ENCODE results near the gene HIVEP3. TPM values are rescaled to one million over a fixed set of nuclear protein-coding genes. Genes with fewer than 3 reads are reported as not detected.

Gene HIVEP3
- total RNA-seq, 1 donor from 2014 or later = 0.37 TPM

- peaks cover 2% of the 10 kb centered on the region for H3K27me3 Mint-ChIP-seq (ENCODE audit: insufficient read depth, low read depth)
- Histone ChIP-seq H3K4me1 (no peaks in the 10 kb centered on the region), H4K20me1 (ENCODE audit: low read depth) (no peaks in the 10 kb centered on the region), H3K27ac (no peak overlapping the region), H3K36me3 (no peaks in the 10 kb centered on the region), H2AFZ (replicated peaks) (no peak overlapping the region), H3F3A (ENCODE audit: low read depth) (no peaks in the 10 kb centered on the region), H3K4me3 (no peak overlapping the region), H3K79me2 (ENCODE audit: low read depth) (no peaks in the 10 kb centered on the region), H3K9me3 (ENCODE audit: low read depth) (no peaks in the 10 kb centered on the region), H3K9ac (no peak overlapping the region), H3K27me3 (no peaks in the 10 kb centered on the region), H3K4me2 (no peak overlapping the region)
- no peak overlapping the region for H3K4me3 Mint-ChIP-seq
- H3K36me3 Mint-ChIP-seq = no peaks in the 10 kb centered on the region
- DNase-seq (ENCODE audit: low spot score) = no peak
- peaks cover 6% of the 10 kb centered on the region for H3K9me3 Mint-ChIP-seq
- H3K27ac Mint-ChIP-seq = no peak overlapping the region
- TF ChIP-seq EZH2phosphoT487 (IDR thresholded peaks at IDR 0.05) (no peak), EZH2 (IDR thresholded peaks at IDR 0.05) (no peak), CTCF (IDR thresholded peaks at IDR 0.05) (no peak)
- H3K4me1 Mint-ChIP-seq = peaks cover 6% of the 10 kb centered on the region
Measured at GRCh38 chr1:41906943-41907342, 11.8 kb downstream of the HIVEP3 start.

GRCh38 chr1:41905093-41905675 lies 13.5 kb downstream of the HIVEP3 start:
- Histone ChIP-seq H4K20me1 (ENCODE audit: low read depth) (no peaks in the 10 kb centered on the region), H2AFZ (replicated peaks) (no peak overlapping the region), H3K4me1 (no peaks in the 10 kb centered on the region), H3K36me3 (no peaks in the 10 kb centered on the region), H3K27me3 (no peaks in the 10 kb centered on the region), H3K9ac (no peak overlapping the region), H3K4me2 (no peak overlapping the region), H3K9me3 (ENCODE audit: low read depth) (no peaks in the 10 kb centered on the region), H3K4me3 (no peak overlapping the region), H3K79me2 (ENCODE audit: low read depth) (no peaks in the 10 kb centered on the region), H3F3A (ENCODE audit: low read depth) (no peaks in the 10 kb centered on the region), H3K27ac (no peak overlapping the region)
- TF ChIP-seq EZH2phosphoT487 (IDR thresholded peaks at IDR 0.05) (no peak), CTCF (IDR thresholded peaks at IDR 0.05) (no peak), EZH2 (IDR thresholded peaks at IDR 0.05) (no peak)
- Mint-ChIP-seq H3K27ac (no peak overlapping the region), H3K27me3 (ENCODE audit: insufficient read depth, low read depth) (peaks cover 2% of the 10 kb centered on the region), H3K4me3 (no peak overlapping the region), H3K9me3 (no peaks in the 10 kb centered on the region), H3K36me3 (no peaks in the 10 kb centered on the region), H3K4me1 (peaks cover 18% of the 10 kb centered on the region)
- no peak for DNase-seq (ENCODE audit: low spot score)

- Histone ChIP-seq H3K79me2 (ENCODE audit: low read depth) (no peaks in the 10 kb centered on the region), H3K36me3 (no peaks in the 10 kb centered on the region), H2AFZ (replicated peaks) (no peak overlapping the region), H3K9ac (no peak overlapping the region), H3F3A (ENCODE audit: low read depth) (no peaks in the 10 kb centered on the region), H3K27me3 (no peaks in the 10 kb centered on the region), H3K4me3 (no peak overlapping the region), H3K9me3 (ENCODE audit: low read depth) (no peaks in the 10 kb centered on the region), H3K4me1 (no peaks in the 10 kb centered on the region), H3K27ac (no peak overlapping the region), H4K20me1 (ENCODE audit: low read depth) (no peaks in the 10 kb centered on the region), H3K4me2 (no peak overlapping the region)
- no peak overlapping the region for H3K27ac Mint-ChIP-seq
- no peaks in the 10 kb centered on the region for H3K36me3 Mint-ChIP-seq
- TF ChIP-seq CTCF (IDR thresholded peaks at IDR 0.05) (no peak), EZH2 (IDR thresholded peaks at IDR 0.05) (no peak), EZH2phosphoT487 (IDR thresholded peaks at IDR 0.05) (no peak)
- H3K27me3 Mint-ChIP-seq (ENCODE audit: insufficient read depth, low read depth) = peaks cover 2% of the 10 kb centered on the region
- no peaks in the 10 kb centered on the region for H3K9me3 Mint-ChIP-seq
- no peak for DNase-seq (ENCODE audit: low spot score)
- no peak overlapping the region for H3K4me3 Mint-ChIP-seq
- H3K4me1 Mint-ChIP-seq = peaks cover 22% of the 10 kb centered on the region
Measured at GRCh38 chr1:41902664-41903063, 16.1 kb downstream of the HIVEP3 start.
